H9 (cell line): ENCODE results near the gene FBLN1. TPM values are rescaled to one million over a fixed set of nuclear protein-coding genes. Genes with fewer than 3 reads are reported as not detected.

Experiments
- DNase-seq: peaks from one replicate; pipeline ENCODE4 v3.0.0-alpha.2; 2017
- H2AFZ ChIP-seq: one replicate; pipeline ENCODE4 v1.6.1; 2013; ENCODE audit warnings: mild to moderate bottlenecking, low read length, control low read depth, moderate library complexity
- H2AK5ac ChIP-seq: 2 replicates; pipeline ENCODE4 v1.6.1; 2013; ENCODE audit warnings: low read length, control low read depth, mixed read lengths; ENCODE audit not compliant: insufficient read length
- H2BK120ac ChIP-seq: one replicate; pipeline ENCODE4 v1.6.1; 2013; ENCODE audit warnings: low read depth, mild to moderate bottlenecking, low read length, control low read depth, inconsistent platforms; ENCODE audit not compliant: poor library complexity, severe bottlenecking
- H2BK12ac ChIP-seq: 2 replicates; pipeline ENCODE4 v1.6.1; 2013; ENCODE audit warnings: low read length, control low read depth, mixed read lengths, low read depth; ENCODE audit not compliant: insufficient read length
- H2BK15ac ChIP-seq: 2 replicates; pipeline ENCODE4 v1.6.1; 2013; ENCODE audit warnings: low read depth, low read length, control low read depth
- H2BK20ac ChIP-seq: one replicate; pipeline ENCODE4 v1.6.1; 2013; ENCODE audit warnings: low read depth, mild to moderate bottlenecking, low read length, control low read depth, inconsistent platforms; ENCODE audit not compliant: poor library complexity, severe bottlenecking
- H2BK5ac ChIP-seq: 2 replicates; pipeline ENCODE4 v1.6.1; 2013; ENCODE audit warnings: low read length, control low read depth, mixed read lengths; ENCODE audit not compliant: insufficient read length
- H3K14ac ChIP-seq: 2 replicates; pipeline ENCODE4 v1.6.1; 2013; ENCODE audit warnings: low read length, control low read depth; ENCODE audit not compliant: insufficient read depth
- H3K18ac ChIP-seq: 2 replicates; pipeline ENCODE4 v1.6.1; 2013; ENCODE audit warnings: low read depth, mild to moderate bottlenecking, mixed read lengths, low read length, control low read depth; ENCODE audit not compliant: insufficient read length
- H3K23ac ChIP-seq: 2 replicates; pipeline ENCODE4 v1.6.1; 2013; ENCODE audit warnings: low read length, control low read depth, mixed read lengths, low read depth; ENCODE audit not compliant: insufficient read length
- H3K23me2 ChIP-seq: 2 replicates; pipeline ENCODE4 v1.6.1; 2013; ENCODE audit warnings: low read depth, mild to moderate bottlenecking, mixed read lengths, low read length, control low read depth; ENCODE audit not compliant: insufficient read length, poor library complexity, severe bottlenecking
- H3K27ac ChIP-seq: 2 replicates; pipeline ENCODE4 v1.5.1; 2013; ENCODE audit warnings: low read length, control low read depth, mixed read lengths, low read depth; ENCODE audit not compliant: insufficient read length
- H3K27me3 ChIP-seq: 2 replicates; pipeline ENCODE4 v1.6.1; 2013; ENCODE audit warnings: low read length, control low read depth, inconsistent platforms; ENCODE audit not compliant: insufficient read depth
- H3K4ac ChIP-seq: 2 replicates; pipeline ENCODE4 v1.6.1; 2013; ENCODE audit warnings: low read depth, mild to moderate bottlenecking, control low read depth, inconsistent platforms, low read length, moderate library complexity
- H3K4me1 ChIP-seq: 2 replicates; pipeline ENCODE4 v1.6.1; 2013; ENCODE audit warnings: low read length, control low read depth, inconsistent platforms; ENCODE audit not compliant: insufficient read depth
- H3K4me2 ChIP-seq: 2 replicates; pipeline ENCODE4 v1.6.1; 2013; ENCODE audit warnings: low read length, control low read depth, mixed read lengths; ENCODE audit not compliant: insufficient read length, insufficient read depth
- H3K56ac ChIP-seq: 2 replicates; pipeline ENCODE4 v1.6.1; 2013; ENCODE audit warnings: low read depth, mild to moderate bottlenecking, mixed read lengths, low read length, control low read depth; ENCODE audit not compliant: insufficient read length
- H3K79me1 ChIP-seq: 2 replicates; pipeline ENCODE4 v1.6.1; 2013; ENCODE audit warnings: low read depth, mild to moderate bottlenecking, moderate library complexity, low read length, control low read depth, inconsistent platforms; ENCODE audit not compliant: insufficient read depth, poor library complexity, severe bottlenecking
- H3K79me2 ChIP-seq: 2 replicates; pipeline ENCODE4 v1.6.1; 2013; ENCODE audit warnings: low read length, control low read depth, inconsistent platforms; ENCODE audit not compliant: insufficient read depth
- H3K9ac ChIP-seq: 2 replicates; pipeline ENCODE4 v1.6.1; 2013; ENCODE audit warnings: low read length, control low read depth, mixed read lengths; ENCODE audit not compliant: insufficient read length; ENCODE audit errors: extremely low read depth
- H3K9me3 ChIP-seq: one replicate; pipeline ENCODE4 v1.6.1; 2013; ENCODE audit warnings: low read depth, low read length, inconsistent platforms; ENCODE audit not compliant: control insufficient read depth
- H3T11ph ChIP-seq: one replicate; pipeline ENCODE4 v1.6.1; 2013; ENCODE audit warnings: mild to moderate bottlenecking, low read length, control low read depth, inconsistent platforms
- H4K20me1 ChIP-seq: one replicate; pipeline ENCODE4 v1.6.1; 2013; ENCODE audit not compliant: control insufficient read depth, insufficient read length, insufficient read depth
- H4K5ac ChIP-seq: 2 replicates; pipeline ENCODE4 v1.6.1; 2013; ENCODE audit warnings: low read depth, mild to moderate bottlenecking, mixed read lengths, low read length, control low read depth; ENCODE audit not compliant: insufficient read length
- H4K8ac ChIP-seq: replicated peaks from 2 replicates; pipeline ENCODE4 v1.6.1; 2013; ENCODE audit warnings: low read length, control low read depth, mixed read lengths, low read depth; ENCODE audit not compliant: insufficient read length
- H4K91ac ChIP-seq: 2 replicates; pipeline ENCODE4 v1.6.1; 2013; ENCODE audit warnings: low read depth, mild to moderate bottlenecking, moderate library complexity, mixed read lengths, low read length, control low read depth; ENCODE audit not compliant: insufficient read length
- H3K27ac Mint-ChIP-seq, 3 experiments: 2 replicates in 2 of 3; 3 replicates in 1 of 3; pipeline ENCODE4 v1.8.0; 2020 to 2021; ENCODE audit warnings: mixed read lengths in 3 of 3, mild to moderate bottlenecking in 1 of 3, moderate library complexity in 1 of 3
- H3K27me3 Mint-ChIP-seq: 2 replicates; pipeline ENCODE4 v1.8.0; 2021; ENCODE audit warnings: low read depth, mild to moderate bottlenecking, moderate library complexity, mixed read lengths
- H3K36me3 Mint-ChIP-seq, 3 experiments: 2 replicates in 2 of 3; 3 replicates in 1 of 3; pipeline ENCODE4 v1.8.0; 2020 to 2021; ENCODE audit warnings: low read depth in 3 of 3, mixed read lengths in 3 of 3; ENCODE audit not compliant: insufficient read depth in 1 of 3
- H3K4me1 Mint-ChIP-seq, 2 experiments: 2 replicates each; pipeline ENCODE4 v1.8.0; 2020; ENCODE audit warnings: mixed read lengths in 2 of 2
- H3K4me3 Mint-ChIP-seq, 2 experiments: 2 replicates in 1 of 2; 3 replicates in 1 of 2; pipeline ENCODE4 v1.8.0; 2020 to 2021; ENCODE audit warnings: mild to moderate bottlenecking in 2 of 2, mixed read lengths in 2 of 2, moderate library complexity in 1 of 2
- H3K9me3 Mint-ChIP-seq, 2 experiments: 2 replicates in 1 of 2; 3 replicates in 1 of 2; pipeline ENCODE4 v1.8.0; 2020; ENCODE audit warnings: mild to moderate bottlenecking in 2 of 2, mixed read lengths in 2 of 2, moderate library complexity in 1 of 2
- CTCF ChIP-seq: fragments of 200-600 bp; sonication (generic); conservative IDR thresholded peaks from 3 replicates; pipeline ENCODE4 v1.8.0; 2021; ENCODE audit warnings: antibody characterized with exemption, mild to moderate bottlenecking
- WGBS: extraction: QIAGEN DNeasy Blood & Tissue Kit; methylation state at CpG from one replicate; pipeline ENCODE4 v1.1.7; 2013; ENCODE audit warnings: missing lambda C conversion rate, low lambda C conversion rate, mixed read lengths; ENCODE audit not compliant: insufficient read length; ENCODE audit errors: extremely low coverage; 5-methylcytosine and 5-hydroxymethylcytosine counted together
- total RNA-seq: library from RNA; stranded (reverse); gene quantifications from 2 replicates; pipeline ENCODE4 v1.2.1, GENCODE V29; 2021

Gene FBLN1
- total RNA-seq, 1 experiment from 2014 or later: 140 TPM

- no peaks in the 10 kb centered on the region for H3K9me3 ChIP-seq
- H3K36me3 Mint-ChIP-seq: peaks cover 2 to 11% (median 2%) of the 10 kb centered on the region in 3 experiments; a peak in 3 of 7 replicates
- no peak overlapping the region for H4K91ac ChIP-seq
- no peak overlapping the region for H3K27ac ChIP-seq
- H3K4me1 ChIP-seq: no peaks in the 10 kb centered on the region
- peaks cover 17 to 21% of the 10 kb centered on the region in 2 experiments for H3K9me3 Mint-ChIP-seq
- no peak overlapping the region for H3K23ac ChIP-seq
- no peak overlapping the region for H2BK5ac ChIP-seq
- H3K4ac ChIP-seq: no peak overlapping the region
- no peak overlapping the region for H2BK120ac ChIP-seq
- no peaks in the 10 kb centered on the region for H4K20me1 ChIP-seq
- H3K4me2 ChIP-seq: no peak overlapping the region
- no peak overlapping the region for H2AK5ac ChIP-seq
- H3K56ac ChIP-seq: no peak overlapping the region
- no peak overlapping the region for H4K5ac ChIP-seq
- H3K27me3 ChIP-seq: no peaks in the 10 kb centered on the region
- no peak overlapping the region for H3K14ac ChIP-seq
- H3K4me3 Mint-ChIP-seq: no peak overlapping the region
- TF ChIP-seq CTCF: no peak
- H3K18ac ChIP-seq: no peak overlapping the region
- no peak overlapping the region for H3T11ph ChIP-seq
- H4K8ac ChIP-seq: no peak overlapping the region
- H3K79me2 ChIP-seq: no peaks in the 10 kb centered on the region
- no peak overlapping the region for H2BK20ac ChIP-seq
- no peaks in the 10 kb centered on the region for H3K23me2 ChIP-seq
- H3K9ac ChIP-seq: no peak overlapping the region
- H3K27me3 Mint-ChIP-seq: peaks cover 17% of the 10 kb centered on the region
- WGBS: no CpG with 5 or more reads among the region's 2 CpGs
- no peaks in the 10 kb centered on the region for H3K79me1 ChIP-seq
- no peak overlapping the region for H3K27ac Mint-ChIP-seq
- no peak for DNase-seq
- H3K4me1 Mint-ChIP-seq: peaks cover 0 to 2% of the 10 kb centered on the region in 2 experiments; a peak in 2 of 4 replicates
- no peak overlapping the region for H2AFZ ChIP-seq
- H2BK15ac ChIP-seq: no peak overlapping the region
- H2BK12ac ChIP-seq: no peak overlapping the region
Observed at GRCh38 chr22:45482169-45482568, 20.5 kb upstream of the FBLN1 start.
